Stimulated activated CD8-positive, alpha-beta memory T cell treated with anti-CD3 and anti-CD28 coated beads, Interleukin-4, amount 100 ng/mL, for 1 hour (primary cell): ENCODE measurements around the gene CACNA1D.
"Not testable (repeated sequence)": the region's sequence is repeated elsewhere in the genome, so short reads cannot be mapped to it uniquely, and the experiment has no call there.

Source experiments
- DNase-seq, 2 donors: peaks; one replicate each; pipeline ENCODE4 v3.0.0-alpha.2; 2020; ENCODE audit warnings: low read depth in 2 of 2, low spot score in 1 of 2

Gene CACNA1D

GRCh38 chr3:53649816-53650215 lies 155.4 kb downstream of the CACNA1D start:
- no peak for DNase-seq

GRCh38 chr3:53650424-53650823 lies 156.0 kb downstream of the CACNA1D start:
- DNase-seq: no peak

- DNase-seq: no peak
Measured at GRCh38 chr3:53650928-53651661, 156.7 kb downstream of the CACNA1D start.

- no peak for DNase-seq
Measured at GRCh38 chr3:53651927-53652326, 157.5 kb downstream of the CACNA1D start.

- no peak for DNase-seq
Measured at GRCh38 chr3:53657651-53658050, 163.2 kb downstream of the CACNA1D start.

- no peak for DNase-seq
Measured at GRCh38 chr3:53658613-53659193, 164.3 kb downstream of the CACNA1D start.

GRCh38 chr3:53659996-53660395 lies 165.6 kb downstream of the CACNA1D start:
- DNase-seq: no peak

- DNase-seq: no peak
Measured at GRCh38 chr3:53661480-53661879, 167.1 kb downstream of the CACNA1D start.

GRCh38 chr3:53664812-53665211 lies 170.4 kb downstream of the CACNA1D start:
- DNase-seq: not testable (repeated sequence)

GRCh38 chr3:53665608-53666425 lies 171.4 kb downstream of the CACNA1D start:
- no peak for DNase-seq

GRCh38 chr3:53668872-53669271 lies 174.5 kb downstream of the CACNA1D start:
- no peak for DNase-seq

GRCh38 chr3:53670721-53671120 lies 176.3 kb downstream of the CACNA1D start:
- no peak for DNase-seq

GRCh38 chr3:53671192-53671960 lies 177.0 kb downstream of the CACNA1D start:
- DNase-seq: no peak

GRCh38 chr3:53671961-53672299 lies 177.5 kb downstream of the CACNA1D start:
- no peak for DNase-seq

- DNase-seq: no peak
Measured at GRCh38 chr3:53672981-53673380, 178.6 kb downstream of the CACNA1D start.

- no peak for DNase-seq
Measured at GRCh38 chr3:53673722-53674350, 179.4 kb downstream of the CACNA1D start.

- DNase-seq: no peak
Measured at GRCh38 chr3:53674582-53674981, 180.2 kb downstream of the CACNA1D start.

GRCh38 chr3:53675022-53675697 lies 180.7 kb downstream of the CACNA1D start:
- no peak for DNase-seq

GRCh38 chr3:53675942-53676341 lies 181.5 kb downstream of the CACNA1D start:
- no peak for DNase-seq

- no peak for DNase-seq
Measured at GRCh38 chr3:53677413-53677812, 183.0 kb downstream of the CACNA1D start.
